SK-N-SH (cell line): Measurements from ENCODE around the gene C9orf43. TPM values are rescaled to one million over a fixed set of nuclear protein-coding genes. Genes with fewer than 3 reads are reported as not detected.

Experiments
- CTCF ChIA-PET: fragments of 300-600, 350-600 bp; formaldehyde crosslinking; extraction: SDS; loops from one replicate; lab custom pipeline; 2021; lab: Yijun Ruan, JAX
- POLR2A ChIA-PET: fragments of 350-600 bp; sonication (Branson Sonifier 250); formaldehyde crosslinking; extraction: SDS; loops from one replicate; lab custom pipeline; 2020; ENCODE audit warnings: antibody characterized with exemption, inconsistent platforms; lab: Yijun Ruan, JAX
- DNase-seq: peaks from one replicate; pipeline ENCODE4 v3.0.0; 2012
- H2AFZ ChIP-seq: fragments of 200-600 bp; sonication (generic); 2 replicates; pipeline ENCODE4 v1.8.1; 2016; ENCODE audit warnings: antibody characterized with exemption, mild to moderate bottlenecking, low read depth
- H3F3A ChIP-seq: fragments of 200-600 bp; sonication (generic); replicated peaks from 2 replicates; pipeline ENCODE3; 2016; ENCODE audit warnings: antibody characterized with exemption, mild to moderate bottlenecking; ENCODE audit not compliant: insufficient read depth
- H3K27ac ChIP-seq, 2 experiments: fragments of 200-500 bp in 1 of 2; fragments of 200-600 bp in 1 of 2; sonication (Bioruptor generic) in 1 of 2; sonication (generic), shearing (Covaris generic) in 1 of 2; 2 replicates each; pipeline versions ENCODE4 v1.5.1 to v1.6.1; 2014 to 2016; ENCODE audit warnings: low read depth in 2 of 2, inconsistent platforms in 1 of 2, low read length in 1 of 2, mild to moderate bottlenecking in 1 of 2, mixed read lengths in 1 of 2
- H3K27me3 ChIP-seq: fragments of 200-600 bp; sonication (generic), shearing (Covaris generic); 2 replicates; pipeline ENCODE4 v1.6.1; 2016; ENCODE audit warnings: mixed run types; ENCODE audit not compliant: insufficient read depth
- H3K36me3 ChIP-seq, 2 experiments: fragments of 200-500 bp in 1 of 2; fragments of 200-600 bp in 1 of 2; sonication (Bioruptor generic) in 1 of 2; sonication (generic) in 1 of 2; replicated peaks in 1 of 2; 2 replicates each; pipeline versions ENCODE3 to v1.5.1; 2014 to 2016; ENCODE audit warnings: low read length in 1 of 2, mild to moderate bottlenecking in 1 of 2; ENCODE audit not compliant: insufficient read depth in 2 of 2, control insufficient read depth in 1 of 2
- H3K4me1 ChIP-seq, 2 experiments: fragments of 200-500 bp in 1 of 2; fragments of 200-600 bp in 1 of 2; sonication (Bioruptor generic) in 1 of 2; sonication (generic), shearing (Covaris generic) in 1 of 2; 2 replicates each; pipeline versions ENCODE4 v1.5.1 to v1.6.1; 2014 to 2016; ENCODE audit warnings: low read depth in 1 of 2, low read length in 1 of 2, mixed run types in 1 of 2; ENCODE audit not compliant: insufficient read depth in 2 of 2, control insufficient read depth in 1 of 2
- H3K4me2 ChIP-seq: fragments of 200-600 bp; sonication (generic), shearing (Covaris generic); 2 replicates; pipeline ENCODE4 v1.6.1; 2017; ENCODE audit warnings: mixed run types
- H3K4me3 ChIP-seq, 2 experiments: fragments of 200-500 bp in 1 of 2; fragments of 200-600 bp in 1 of 2; sonication (Bioruptor generic) in 1 of 2; sonication (generic), shearing (Covaris generic) in 1 of 2; 2 replicates each; pipeline versions ENCODE4 v1.5.1 to v1.8.1; 2014 to 2016; ENCODE audit warnings: low read depth in 2 of 2, inconsistent platforms in 1 of 2, low read length in 1 of 2, mild to moderate bottlenecking in 1 of 2, mixed read lengths in 1 of 2, moderate library complexity in 1 of 2
- H3K79me2 ChIP-seq: fragments of 200-600 bp; sonication (generic); 2 replicates; pipeline ENCODE4 v1.8.1; 2017; ENCODE audit warnings: mild to moderate bottlenecking; ENCODE audit not compliant: insufficient read depth
- H3K9ac ChIP-seq: fragments of 200-600 bp; sonication (generic); 2 replicates; pipeline ENCODE4 v1.6.1; 2017; ENCODE audit warnings: mixed run types
- H3K9me2 ChIP-seq: fragments of 200-600 bp; sonication (generic); 2 replicates; pipeline ENCODE4 v1.6.1; 2017; ENCODE audit warnings: mixed run types
- H3K9me3 ChIP-seq: fragments of 200-600 bp; sonication (generic); 2 replicates; pipeline ENCODE4 v1.6.1; 2017; ENCODE audit warnings: mixed run types, mild to moderate bottlenecking, moderate library complexity
- H4K20me1 ChIP-seq: fragments of 200-600 bp; sonication (generic); 2 replicates; pipeline ENCODE4 v1.6.1; 2017; ENCODE audit warnings: mild to moderate bottlenecking, mixed run types; ENCODE audit not compliant: insufficient read depth
- ELF1 ChIP-seq: IDR thresholded peaks from 2 replicates; pipeline ENCODE4 v1.4.0; 2012
- EP300 ChIP-seq, 2 experiments: IDR thresholded peaks; 2 replicates each; pipeline versions ENCODE4 v1.4.0 to v1.6.1; 2012; ENCODE audit warnings: borderline replicate concordance in 1 of 2, low read depth in 1 of 2, low read length in 1 of 2
- FOXJ3 ChIP-seq: sonication (generic); formaldehyde crosslinking; IDR thresholded peaks from 2 replicates; pipeline ENCODE4 v1.5.1; 2020; ENCODE audit warnings: mild to moderate bottlenecking, missing genetic modification reagents
- JUND ChIP-seq: IDR thresholded peaks from 2 replicates; pipeline ENCODE4 v1.4.0; 2012
- MXI1 ChIP-seq: IDR thresholded peaks from 2 replicates; pipeline ENCODE4 v1.6.1; 2012; ENCODE audit warnings: mild to moderate bottlenecking, low read depth, low read length, improper control_type of control experiment
- RFX5 ChIP-seq: IDR thresholded peaks from 2 replicates; pipeline ENCODE4 v1.6.1; 2012; ENCODE audit warnings: mild to moderate bottlenecking, improper control_type of control experiment, low read length
- TAF1 ChIP-seq: IDR thresholded peaks from 2 replicates; pipeline ENCODE4 v1.6.1; 2012; ENCODE audit warnings: low read depth, mild to moderate bottlenecking, low read length, moderate library complexity, borderline replicate concordance
- TEAD4 ChIP-seq: IDR thresholded peaks from 2 replicates; pipeline ENCODE4 v1.4.0; 2012; ENCODE audit warnings: mild to moderate bottlenecking, borderline replicate concordance; ENCODE audit not compliant: insufficient read depth
- YY1 ChIP-seq: IDR thresholded peaks from 2 replicates; pipeline ENCODE4 v1.4.0; 2012; ENCODE audit warnings: low read depth, mild to moderate bottlenecking
- WGBS: methylation state at CpG from one replicate; pipeline ENCODE4 v1.1.6; 2017; ENCODE audit warnings: low lambda C conversion rate; 5-methylcytosine and 5-hydroxymethylcytosine counted together
- polyA plus RNA-seq, 3 experiments: library from polyadenylated mRNA; depleted of rRNA; stranded (reverse); fragments of >200 nt; gene quantifications; 2 replicates each; pipeline ENCODE4 v1.2.3, GENCODE V29; 2012
- TF ChIP-seq, protein P1 (sequence below): IDR thresholded peaks from 2 replicates; pipeline ENCODE4; 2012
- TF ChIP-seq, protein P2 (sequence below): IDR thresholded peaks from 2 replicates; pipeline ENCODE4 v1.4.0; 2012; ENCODE audit warnings: low read depth, borderline replicate concordance

C9orf43 gene
- polyA plus RNA-seq, 1 of the 3 experiments (the other 2 are of a cell fraction): 0.58 TPM

DNA sequence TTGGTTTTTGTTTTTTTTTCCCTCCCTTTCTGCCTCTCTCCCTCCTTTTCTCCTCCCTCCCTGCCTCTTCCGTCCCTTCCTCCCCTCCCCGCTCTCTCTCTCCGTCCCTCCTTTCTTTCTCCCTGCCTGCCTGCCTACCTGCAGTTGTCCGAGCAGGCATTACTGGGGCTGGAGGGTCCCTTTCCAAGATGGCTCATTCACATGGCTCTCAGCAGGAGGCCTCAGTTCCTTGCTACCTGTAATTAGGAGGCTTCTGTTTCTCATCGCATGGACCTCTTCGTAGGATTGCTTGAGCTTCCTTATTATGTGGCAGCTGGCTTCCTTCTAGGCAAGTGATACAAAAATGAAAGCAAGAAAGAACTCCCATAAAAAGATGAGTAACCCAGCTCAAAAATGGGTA lies 61.0 kb downstream of the C9orf43 start:
- H3K36me3 ChIP-seq: no peaks in the 10 kb centered on the region
- H3K9ac ChIP-seq: no peak overlapping the region
- peaks cover 5% of the 10 kb centered on the region; the same call in 1 of the 2 replicates for H3K9me3 ChIP-seq
- no peaks in the 10 kb centered on the region for H3F3A ChIP-seq
- CTCF ChIA-PET: interaction anchor here (0.7 to 1.7 kb wide), 4 partner anchors 25 to 120 kb away, joined by 3 to 6 read pairs (median 4); no protein-coding TSS in a partner anchor
- WGBS: 90% methylated on average over 6 of the region's 6 CpGs
- H3K4me1 ChIP-seq: peaks cover 0 to 27% of the 10 kb centered on the region in 2 experiments; a peak in 2 of 4 replicates
- TF ChIP-seq RFX5 (no peak), ELF1 (no peak), FOXJ3 (CRISPR knock-in tag) (no peak), EP300 (IDR thresholded peaks at IDR 0.05; ENCODE audit: borderline replicate concordance in 1 of 2, low read depth in 1 of 2, low read length in 1 of 2) (no peak), JUND (no peak), TEAD4 (no peak), MXI1 (no peak), YY1 (no peak)
- TF ChIP-seq, protein P1, sequence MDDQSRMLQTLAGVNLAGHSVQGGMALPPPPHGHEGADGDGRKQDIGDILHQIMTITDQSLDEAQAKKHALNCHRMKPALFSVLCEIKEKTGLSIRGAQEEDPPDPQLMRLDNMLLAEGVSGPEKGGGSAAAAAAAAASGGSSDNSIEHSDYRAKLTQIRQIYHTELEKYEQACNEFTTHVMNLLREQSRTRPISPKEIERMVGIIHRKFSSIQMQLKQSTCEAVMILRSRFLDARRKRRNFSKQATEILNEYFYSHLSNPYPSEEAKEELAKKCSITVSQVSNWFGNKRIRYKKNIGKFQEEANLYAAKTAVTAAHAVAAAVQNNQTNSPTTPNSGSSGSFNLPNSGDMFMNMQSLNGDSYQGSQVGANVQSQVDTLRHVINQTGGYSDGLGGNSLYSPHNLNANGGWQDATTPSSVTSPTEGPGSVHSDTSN: no peak
- TF ChIP-seq, all 33 proteins: peak for 0
- Histone ChIP-seq H3K27me3 (no peaks in the 10 kb centered on the region), H3K27ac (no peak overlapping the region), H3K9me2 (no peaks in the 10 kb centered on the region), H3K4me2 (no peak overlapping the region), H3K79me2 (no peaks in the 10 kb centered on the region), H4K20me1 (no peaks in the 10 kb centered on the region), H2AFZ (no peak overlapping the region), H3K4me3 (no peak overlapping the region)
- POLR2A ChIA-PET: no interaction called here
- DNase-seq: no peak

DNA sequence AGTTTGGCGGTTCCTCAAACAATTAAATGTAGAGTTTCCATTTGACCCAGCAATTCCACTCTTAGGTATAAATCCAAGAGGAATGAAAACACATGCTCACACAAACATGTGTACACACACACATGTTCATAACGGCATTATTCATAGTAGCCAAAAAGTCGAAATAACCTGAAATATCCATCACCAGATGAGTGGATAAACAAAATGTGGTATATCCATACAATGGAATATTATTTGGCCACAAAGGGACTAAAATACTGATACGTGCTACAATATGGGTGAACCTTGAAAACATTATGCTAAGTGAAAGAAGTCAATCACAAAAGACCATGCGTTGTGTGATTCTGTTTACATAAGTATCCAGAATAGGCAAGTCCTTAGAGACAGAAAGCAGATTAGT lies 61.7 kb downstream of the C9orf43 start:
- peaks cover 0 to 28% of the 10 kb centered on the region in 2 experiments; a peak in 2 of 4 replicates for H3K4me1 ChIP-seq
- TF ChIP-seq, protein P2, sequence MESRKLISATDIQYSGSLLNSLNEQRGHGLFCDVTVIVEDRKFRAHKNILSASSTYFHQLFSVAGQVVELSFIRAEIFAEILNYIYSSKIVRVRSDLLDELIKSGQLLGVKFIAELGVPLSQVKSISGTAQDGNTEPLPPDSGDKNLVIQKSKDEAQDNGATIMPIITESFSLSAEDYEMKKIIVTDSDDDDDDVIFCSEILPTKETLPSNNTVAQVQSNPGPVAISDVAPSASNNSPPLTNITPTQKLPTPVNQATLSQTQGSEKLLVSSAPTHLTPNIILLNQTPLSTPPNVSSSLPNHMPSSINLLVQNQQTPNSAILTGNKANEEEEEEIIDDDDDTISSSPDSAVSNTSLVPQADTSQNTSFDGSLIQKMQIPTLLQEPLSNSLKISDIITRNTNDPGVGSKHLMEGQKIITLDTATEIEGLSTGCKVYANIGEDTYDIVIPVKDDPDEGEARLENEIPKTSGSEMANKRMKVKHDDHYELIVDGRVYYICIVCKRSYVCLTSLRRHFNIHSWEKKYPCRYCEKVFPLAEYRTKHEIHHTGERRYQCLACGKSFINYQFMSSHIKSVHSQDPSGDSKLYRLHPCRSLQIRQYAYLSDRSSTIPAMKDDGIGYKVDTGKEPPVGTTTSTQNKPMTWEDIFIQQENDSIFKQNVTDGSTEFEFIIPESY: no peak
- TF ChIP-seq TAF1 (no peak), RFX5 (no peak)
- ChIA-PET POLR2A (no interaction called here), CTCF (interaction anchor here (1.5 kb wide), 1 partner anchor 183 kb away, joined by 6 read pairs; no protein-coding TSS in a partner anchor)
- H3K27ac ChIP-seq: no peak overlapping the region
- no peaks in the 10 kb centered on the region for H3K9me3 ChIP-seq
- H3K27me3 ChIP-seq: no peaks in the 10 kb centered on the region
- WGBS: 91% methylated on average over 5 of the region's 5 CpGs
- no peaks in the 10 kb centered on the region for H3K36me3 ChIP-seq
- no peaks in the 10 kb centered on the region for H3F3A ChIP-seq
- H3K79me2 ChIP-seq: no peaks in the 10 kb centered on the region
- no peaks in the 10 kb centered on the region for H3K9me2 ChIP-seq
- H3K9ac ChIP-seq: no peak overlapping the region
- H3K4me3 ChIP-seq: no peak overlapping the region
- no peak overlapping the region for H2AFZ ChIP-seq
- no peaks in the 10 kb centered on the region for H4K20me1 ChIP-seq
- no peak overlapping the region for H3K4me2 ChIP-seq
- DNase-seq: no peak
